Sigmoid colon (tissue), 4 donors: Measurements from ENCODE around the gene IFI27L1.

ENCODE experiments used
- EP300 ChIP-seq, 4 donors: sonication (generic); formaldehyde crosslinking; IDR thresholded peaks; one replicate each; pipeline ENCODE4 v1.6.1; 2017; ENCODE audit warnings: antibody characterized with exemption in 4 of 4
- POLR2A ChIP-seq, 2 donors: fragments of 450-650 bp; IDR thresholded peaks; one replicate each; pipeline ENCODE4 v1.6.1; 2016; ENCODE audit warnings: antibody characterized with exemption in 2 of 2, mild to moderate bottlenecking in 2 of 2, moderate library complexity in 2 of 2
- POLR2AphosphoS5 ChIP-seq, 4 donors: sonication (generic); formaldehyde crosslinking; IDR thresholded peaks; one replicate each; pipeline ENCODE4 v1.6.1; 2017; ENCODE audit warnings: antibody characterized with exemption in 4 of 4
- TF ChIP-seq, protein P1 (sequence below), 4 experiments: fragments of 450-650 bp in 3 of 4; fragments of 200-600 bp in 1 of 4; IDR thresholded peaks; one replicate each; pipeline ENCODE4 v1.5.1; 2016 to 2019; ENCODE audit warnings: antibody characterized with exemption in 4 of 4, mild to moderate bottlenecking in 3 of 4, moderate library complexity in 2 of 4

DNA sequence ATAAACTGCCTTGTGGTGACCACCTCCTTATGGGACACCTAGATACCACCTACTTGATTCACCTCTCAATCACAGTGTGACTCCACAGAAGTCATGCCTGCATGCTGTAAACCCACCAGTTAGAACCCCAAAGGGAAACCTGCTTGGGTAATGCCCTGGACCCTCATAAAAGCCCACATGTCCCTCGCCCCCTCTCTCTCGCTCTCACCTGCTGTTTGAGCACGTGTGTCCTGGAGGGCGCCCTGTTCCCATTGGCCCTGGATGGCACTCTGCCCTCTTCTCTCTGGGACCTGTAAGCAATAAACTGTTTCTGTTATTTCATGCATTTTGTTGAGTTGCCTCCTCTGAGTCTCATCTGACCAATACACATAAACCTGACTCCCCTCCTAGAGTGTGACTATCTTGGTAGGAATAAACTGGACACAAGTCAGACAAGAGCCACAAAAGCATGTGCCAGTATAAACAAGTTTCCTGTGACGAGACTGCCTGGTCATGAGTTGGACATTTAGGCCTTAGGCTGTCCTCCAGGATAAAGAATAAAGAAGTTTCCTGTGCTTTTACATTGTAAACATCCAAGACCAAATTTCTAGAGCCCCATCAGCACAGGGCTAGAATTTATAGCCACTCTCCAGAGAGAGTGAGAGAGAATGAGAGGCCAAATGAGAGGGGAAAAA is 39.7 kb downstream of the IFI27L1 start:
- no peak for TF ChIP-seq POLR2AphosphoS5 (IDR thresholded peaks at IDR 0.05)
- TF ChIP-seq, protein P1, sequence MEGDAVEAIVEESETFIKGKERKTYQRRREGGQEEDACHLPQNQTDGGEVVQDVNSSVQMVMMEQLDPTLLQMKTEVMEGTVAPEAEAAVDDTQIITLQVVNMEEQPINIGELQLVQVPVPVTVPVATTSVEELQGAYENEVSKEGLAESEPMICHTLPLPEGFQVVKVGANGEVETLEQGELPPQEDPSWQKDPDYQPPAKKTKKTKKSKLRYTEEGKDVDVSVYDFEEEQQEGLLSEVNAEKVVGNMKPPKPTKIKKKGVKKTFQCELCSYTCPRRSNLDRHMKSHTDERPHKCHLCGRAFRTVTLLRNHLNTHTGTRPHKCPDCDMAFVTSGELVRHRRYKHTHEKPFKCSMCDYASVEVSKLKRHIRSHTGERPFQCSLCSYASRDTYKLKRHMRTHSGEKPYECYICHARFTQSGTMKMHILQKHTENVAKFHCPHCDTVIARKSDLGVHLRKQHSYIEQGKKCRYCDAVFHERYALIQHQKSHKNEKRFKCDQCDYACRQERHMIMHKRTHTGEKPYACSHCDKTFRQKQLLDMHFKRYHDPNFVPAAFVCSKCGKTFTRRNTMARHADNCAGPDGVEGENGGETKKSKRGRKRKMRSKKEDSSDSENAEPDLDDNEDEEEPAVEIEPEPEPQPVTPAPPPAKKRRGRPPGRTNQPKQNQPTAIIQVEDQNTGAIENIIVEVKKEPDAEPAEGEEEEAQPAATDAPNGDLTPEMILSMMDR (IDR thresholded peaks at IDR 0.05): no peak
- TF ChIP-seq POLR2A (IDR thresholded peaks at IDR 0.05): no peak
- no peak for TF ChIP-seq EP300 (IDR thresholded peaks at IDR 0.05)
